IPS-20b (cell line): Measurements from ENCODE around the gene CPLX1.
A peak's percentile ranks its signal among the peaks of the same experiment; 100 is the strongest.
"Not testable (repeated sequence)": the region's sequence is repeated elsewhere in the genome, so short reads cannot be mapped to it uniquely, and the experiment has no call there.

Experiments used
- H3K27ac ChIP-seq: one replicate; pipeline ENCODE4 v1.5.1; 2013; ENCODE audit warnings: low read length
- H3K27me3 ChIP-seq: 2 replicates; pipeline ENCODE4 v1.6.1; 2013; ENCODE audit warnings: mild to moderate bottlenecking, low read length, inconsistent platforms; ENCODE audit not compliant: insufficient read depth
- H3K36me3 ChIP-seq: 2 replicates; pipeline ENCODE4 v1.6.1; 2013; ENCODE audit warnings: low read depth, mild to moderate bottlenecking, inconsistent platforms, low read length, moderate library complexity; ENCODE audit not compliant: insufficient read depth
- H3K4me1 ChIP-seq: 2 replicates; pipeline ENCODE4 v1.6.1; 2013; ENCODE audit warnings: mild to moderate bottlenecking, control low read depth, inconsistent platforms, low read length, moderate library complexity; ENCODE audit not compliant: insufficient read depth
- H3K4me3 ChIP-seq: 2 replicates; pipeline ENCODE4 v1.5.1; 2013; ENCODE audit warnings: mild to moderate bottlenecking, low read length, inconsistent platforms
- H3K9ac ChIP-seq: 2 replicates; pipeline ENCODE4 v1.6.1; 2013; ENCODE audit warnings: low read depth, mild to moderate bottlenecking, inconsistent platforms, low read length, moderate library complexity
- H3K9me3 ChIP-seq: 2 replicates; pipeline ENCODE4 v1.6.1; 2013; ENCODE audit warnings: mild to moderate bottlenecking, low read depth, low read length, inconsistent platforms; ENCODE audit not compliant: insufficient read depth

The CPLX1 gene

GRCh38 chr4:785332-786073, 40.4 kb downstream of the CPLX1 start:
- H3K36me3 ChIP-seq = peaks cover 1% of the 10 kb centered on the region
- peak overlapping the region; percentile 25; the same call in 1 of the 2 replicates for H3K4me3 ChIP-seq
- no peak overlapping the region for H3K9ac ChIP-seq
- H3K27me3 ChIP-seq = peaks cover 78% of the 10 kb centered on the region
- no peaks in the 10 kb centered on the region for H3K9me3 ChIP-seq
- no peak overlapping the region for H3K27ac ChIP-seq
- peaks cover 6% of the 10 kb centered on the region for H3K4me1 ChIP-seq

- Histone ChIP-seq H3K27me3 (peaks cover 73% of the 10 kb centered on the region), H3K9ac (no peak overlapping the region), H3K27ac (no peak overlapping the region), H3K9me3 (no peaks in the 10 kb centered on the region), H3K4me3 (peak overlapping the region; percentile 25; the same call in 1 of the 2 replicates), H3K4me1 (peaks cover 9% of the 10 kb centered on the region), H3K36me3 (peaks cover 10% of the 10 kb centered on the region)
These were observed 41.3 kb downstream of the CPLX1 start for GRCh38 chr4:784401-785331.

GRCh38 chr4:781493-782216, 44.3 kb downstream of the CPLX1 start:
- H3K4me3 ChIP-seq = peak overlapping the region; percentile 90
- H3K9ac ChIP-seq = peak overlapping the region; percentile 98
- peaks cover 9% of the 10 kb centered on the region for H3K4me1 ChIP-seq
- peaks cover 45% of the 10 kb centered on the region for H3K27me3 ChIP-seq
- peak overlapping the region; percentile 67 for H3K27ac ChIP-seq
- H3K9me3 ChIP-seq = no peaks in the 10 kb centered on the region
- H3K36me3 ChIP-seq = peaks cover 39% of the 10 kb centered on the region

GRCh38 chr4:780716-781492, 45.0 kb downstream of the CPLX1 start:
- Histone ChIP-seq H3K36me3 (peaks cover 43% of the 10 kb centered on the region), H3K27me3 (peaks cover 38% of the 10 kb centered on the region), H3K27ac (peak overlapping the region; percentile 67), H3K9ac (peak overlapping the region; percentile 98), H3K9me3 (no peaks in the 10 kb centered on the region), H3K4me1 (peaks cover 9% of the 10 kb centered on the region), H3K4me3 (peak overlapping the region; percentile 90)

GRCh38 chr4:780255-780654, 45.7 kb downstream of the CPLX1 start:
- Histone ChIP-seq H3K27me3 (peaks cover 31% of the 10 kb centered on the region), H3K9ac (peak overlapping the region; percentile 98; the same call in 1 of the 2 replicates), H3K4me3 (peak overlapping the region; percentile 90), H3K36me3 (peaks cover 49% of the 10 kb centered on the region)
- not testable (repeated sequence) for H3K9me3 ChIP-seq, H3K4me1 ChIP-seq, H3K27ac ChIP-seq

- Histone ChIP-seq H3K27me3 (peaks cover 24% of the 10 kb centered on the region), H3K4me1 (peaks cover 9% of the 10 kb centered on the region), H3K9me3 (no peaks in the 10 kb centered on the region), H3K4me3 (no peak overlapping the region), H3K36me3 (peaks cover 56% of the 10 kb centered on the region), H3K27ac (no peak overlapping the region), H3K9ac (no peak overlapping the region)
These were observed 46.4 kb downstream of the CPLX1 start for GRCh38 chr4:779555-779954.

GRCh38 chr4:777520-778262, 48.2 kb downstream of the CPLX1 start:
- no peak overlapping the region for H3K4me3 ChIP-seq
- peaks cover 5% of the 10 kb centered on the region; the same call in 1 of the 2 replicates for H3K27me3 ChIP-seq
- no peak overlapping the region for H3K27ac ChIP-seq
- no peak overlapping the region for H3K9ac ChIP-seq
- peaks cover 9% of the 10 kb centered on the region for H3K4me1 ChIP-seq
- no peaks in the 10 kb centered on the region for H3K9me3 ChIP-seq
- H3K36me3 ChIP-seq = peaks cover 66% of the 10 kb centered on the region

GRCh38 chr4:776743-777441, 49.0 kb downstream of the CPLX1 start:
- Histone ChIP-seq H3K4me1 (peaks cover 5% of the 10 kb centered on the region; the same call in 1 of the 2 replicates), H3K9ac (no peak overlapping the region), H3K36me3 (peaks cover 68% of the 10 kb centered on the region), H3K27me3 (no peaks in the 10 kb centered on the region), H3K27ac (no peak overlapping the region), H3K9me3 (no peaks in the 10 kb centered on the region), H3K4me3 (no peak overlapping the region)

GRCh38 chr4:775485-775884, 50.4 kb downstream of the CPLX1 start:
- not testable (repeated sequence) for H3K27me3 ChIP-seq, H3K27ac ChIP-seq, H3K4me1 ChIP-seq, H3K9me3 ChIP-seq, H3K4me3 ChIP-seq, H3K9ac ChIP-seq
- peaks cover 76% of the 10 kb centered on the region for H3K36me3 ChIP-seq

- not testable (repeated sequence) for H3K27ac ChIP-seq, H3K4me1 ChIP-seq, H3K4me3 ChIP-seq, H3K27me3 ChIP-seq, H3K9me3 ChIP-seq, H3K9ac ChIP-seq
- H3K36me3 ChIP-seq = peaks cover 76% of the 10 kb centered on the region
These were observed 51.4 kb downstream of the CPLX1 start for GRCh38 chr4:774419-775092.
